Nephron (organoid): ENCODE results near the gene LST1.

Experiments used
- H3K27ac Mint-ChIP-seq, 3 experiments: 2 replicates each; pipeline ENCODE4 v1.8.0; 2020; ENCODE audit warnings: mixed read lengths in 3 of 3, mild to moderate bottlenecking in 2 of 3, moderate library complexity in 1 of 3
- H3K27me3 Mint-ChIP-seq: 2 replicates; pipeline ENCODE4 v1.8.0; 2021; ENCODE audit warnings: low read depth, mild to moderate bottlenecking, moderate library complexity, mixed read lengths
- H3K36me3 Mint-ChIP-seq: 2 replicates; pipeline ENCODE4 v1.8.0; 2020; ENCODE audit warnings: low read depth, mixed read lengths
- H3K4me1 Mint-ChIP-seq: 2 replicates; pipeline ENCODE4 v1.8.0; 2020; ENCODE audit warnings: mixed read lengths
- H3K4me3 Mint-ChIP-seq, 3 experiments: 2 replicates each; pipeline ENCODE4 v1.8.0; 2020; ENCODE audit warnings: mild to moderate bottlenecking in 3 of 3, mixed read lengths in 3 of 3, moderate library complexity in 2 of 3
- H3K9me3 Mint-ChIP-seq: 2 replicates; pipeline ENCODE4 v1.8.0; 2020; ENCODE audit warnings: mixed read lengths
- CTCF ChIP-seq, 3 experiments: fragments of 200-600 bp; sonication (generic); IDR thresholded peaks; one replicate each; pipeline ENCODE4 v1.5.0; 2021; ENCODE audit warnings: antibody characterized with exemption in 3 of 3; ENCODE audit not compliant: unreplicated experiment in 3 of 3

Gene LST1

GRCh38 chr6:31581434-31582229 is 4.4 kb upstream of the LST1 start:
- peak overlapping the region; percentile 81 to 89 (median 89) for H3K27ac Mint-ChIP-seq
- peaks cover 6% of the 10 kb centered on the region for H3K27me3 Mint-ChIP-seq
- peaks cover 21% of the 10 kb centered on the region for H3K4me1 Mint-ChIP-seq
- peak overlapping the region; percentile 94 to 96 (median 95) for H3K4me3 Mint-ChIP-seq
- H3K9me3 Mint-ChIP-seq: no peaks in the 10 kb centered on the region
- TF ChIP-seq CTCF (IDR thresholded peaks at IDR 0.05; ENCODE audit: unreplicated experiment in 3 of 3): no peak
- no peaks in the 10 kb centered on the region for H3K36me3 Mint-ChIP-seq

- TF ChIP-seq CTCF (IDR thresholded peaks at IDR 0.05; ENCODE audit: unreplicated experiment in 3 of 3): no peak
- Mint-ChIP-seq H3K36me3 (no peaks in the 10 kb centered on the region), H3K27ac (peak within 1 kb of the TSS; percentile 81 to 89 (median 89)), H3K4me3 (peak within 1 kb of the TSS; percentile 94 to 96 (median 95)), H3K4me1 (peaks cover 25% of the 10 kb centered on the region), H3K9me3 (no peaks in the 10 kb centered on the region), H3K27me3 (peaks cover 7% of the 10 kb centered on the region)
Observed at GRCh38 chr6:31582230-31582643, 3.8 kb upstream of the LST1 start, which contains the start of gene LTB. TSS of gene LTB (minus strand) at chr6:31582424. CDS start at chr6:31582417, 7 bp downstream.

GRCh38 chr6:31585491-31585890 is 586 bp upstream of the LST1 start:
- TF ChIP-seq CTCF (IDR thresholded peaks at IDR 0.05; ENCODE audit: unreplicated experiment in 3 of 3): no peak
- Mint-ChIP-seq H3K9me3 (no peaks in the 10 kb centered on the region), H3K27ac (peak overlapping the region in 1 of 3 experiments; percentile 71), H3K4me3 (peak overlapping the region in 1 of 3 experiments; percentile 35), H3K27me3 (peaks cover 11% of the 10 kb centered on the region), H3K4me1 (peaks cover 31% of the 10 kb centered on the region), H3K36me3 (no peaks in the 10 kb centered on the region)

- peaks cover 11% of the 10 kb centered on the region for H3K27me3 Mint-ChIP-seq
- no peaks in the 10 kb centered on the region for H3K36me3 Mint-ChIP-seq
- H3K4me3 Mint-ChIP-seq: peak overlapping the region in 1 of 3 experiments; percentile 30
- H3K27ac Mint-ChIP-seq: peak overlapping the region in 2 of 3 experiments; percentile 75
- H3K4me1 Mint-ChIP-seq: peaks cover 21% of the 10 kb centered on the region
- no peaks in the 10 kb centered on the region for H3K9me3 Mint-ChIP-seq
- TF ChIP-seq CTCF (IDR thresholded peaks at IDR 0.05; ENCODE audit: unreplicated experiment in 3 of 3): no peak
Observed at GRCh38 chr6:31586599-31587281, 663 bp downstream of the LST1 start.

- Mint-ChIP-seq H3K27ac (peak overlapping the region in 2 of 3 experiments; percentile 75 to 91), H3K36me3 (no peaks in the 10 kb centered on the region), H3K4me1 (peaks cover 18% of the 10 kb centered on the region), H3K9me3 (no peaks in the 10 kb centered on the region), H3K4me3 (peak overlapping the region in 2 of 3 experiments; percentile 45 to 54), H3K27me3 (peaks cover 11% of the 10 kb centered on the region)
- no peak for TF ChIP-seq CTCF (IDR thresholded peaks at IDR 0.05; ENCODE audit: unreplicated experiment in 3 of 3)
Observed at GRCh38 chr6:31587791-31588777, 2.0 kb downstream of the LST1 start.
